ENCODE data around the gene NR2F1.

The NR2F1 gene

DNA sequence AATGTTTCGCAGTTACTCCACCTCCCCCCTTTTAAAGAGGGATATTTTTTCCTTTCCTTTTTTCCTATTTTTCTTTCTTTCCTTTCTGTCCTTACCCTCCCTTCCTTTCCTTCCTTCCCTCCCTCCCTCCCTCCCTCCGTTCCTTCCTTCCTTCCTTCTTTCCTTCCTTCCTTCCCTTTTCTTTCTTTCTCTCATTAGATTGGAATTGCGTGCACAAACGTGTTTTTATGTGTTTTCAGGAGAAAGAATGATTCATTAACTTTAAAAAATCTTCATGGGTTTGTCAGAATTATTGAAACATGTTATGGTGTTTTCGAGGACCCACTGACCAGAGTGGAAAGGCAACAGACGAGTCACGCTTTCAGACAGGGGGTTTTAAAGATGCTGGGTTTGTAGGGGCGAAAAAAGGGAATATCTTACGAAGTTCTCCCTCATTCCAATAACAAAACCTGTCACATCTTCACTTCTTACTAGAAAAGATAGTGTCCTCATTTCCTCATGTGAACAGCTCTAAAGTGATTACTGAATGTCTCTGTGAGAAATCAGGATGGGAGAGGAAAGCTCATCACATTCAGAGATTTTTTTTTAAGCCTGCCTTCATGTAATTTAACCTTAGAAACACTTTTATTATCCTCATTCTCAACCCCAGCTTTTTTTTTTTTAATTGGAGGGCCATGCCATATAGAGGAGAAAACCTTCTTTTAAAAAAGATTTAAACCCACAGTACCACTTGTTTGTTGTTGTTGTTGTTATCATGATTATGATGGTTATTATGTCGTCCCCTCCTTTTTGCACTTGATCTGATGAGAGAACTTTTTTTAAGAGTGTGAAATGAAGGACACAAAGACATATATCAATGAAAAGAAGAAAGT, 21.9 kb downstream of the NR2F1 start:
- no peak for DNase-seq (ENCODE audit: low read depth in 2 of 2)

DNA sequence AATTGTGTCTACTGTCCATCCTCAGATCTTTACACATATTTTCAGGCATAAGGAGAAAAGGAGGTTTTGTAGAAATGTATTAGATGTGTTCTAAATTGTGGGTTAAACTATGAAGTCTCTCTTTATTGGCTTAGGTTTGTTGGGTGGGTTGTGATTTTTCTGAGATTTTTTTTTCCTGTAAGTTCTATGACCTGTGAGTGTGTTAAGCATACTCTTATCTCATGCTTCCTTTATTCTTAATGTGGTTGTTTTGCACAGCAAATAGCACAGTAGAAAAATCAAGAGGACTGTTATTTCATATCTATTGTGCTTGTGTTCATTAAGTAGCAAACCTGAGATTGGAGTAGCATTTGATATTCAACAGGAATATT, 23.3 kb downstream of the NR2F1 start:
- no peak for DNase-seq (ENCODE audit: low read depth in 2 of 2)

DNA sequence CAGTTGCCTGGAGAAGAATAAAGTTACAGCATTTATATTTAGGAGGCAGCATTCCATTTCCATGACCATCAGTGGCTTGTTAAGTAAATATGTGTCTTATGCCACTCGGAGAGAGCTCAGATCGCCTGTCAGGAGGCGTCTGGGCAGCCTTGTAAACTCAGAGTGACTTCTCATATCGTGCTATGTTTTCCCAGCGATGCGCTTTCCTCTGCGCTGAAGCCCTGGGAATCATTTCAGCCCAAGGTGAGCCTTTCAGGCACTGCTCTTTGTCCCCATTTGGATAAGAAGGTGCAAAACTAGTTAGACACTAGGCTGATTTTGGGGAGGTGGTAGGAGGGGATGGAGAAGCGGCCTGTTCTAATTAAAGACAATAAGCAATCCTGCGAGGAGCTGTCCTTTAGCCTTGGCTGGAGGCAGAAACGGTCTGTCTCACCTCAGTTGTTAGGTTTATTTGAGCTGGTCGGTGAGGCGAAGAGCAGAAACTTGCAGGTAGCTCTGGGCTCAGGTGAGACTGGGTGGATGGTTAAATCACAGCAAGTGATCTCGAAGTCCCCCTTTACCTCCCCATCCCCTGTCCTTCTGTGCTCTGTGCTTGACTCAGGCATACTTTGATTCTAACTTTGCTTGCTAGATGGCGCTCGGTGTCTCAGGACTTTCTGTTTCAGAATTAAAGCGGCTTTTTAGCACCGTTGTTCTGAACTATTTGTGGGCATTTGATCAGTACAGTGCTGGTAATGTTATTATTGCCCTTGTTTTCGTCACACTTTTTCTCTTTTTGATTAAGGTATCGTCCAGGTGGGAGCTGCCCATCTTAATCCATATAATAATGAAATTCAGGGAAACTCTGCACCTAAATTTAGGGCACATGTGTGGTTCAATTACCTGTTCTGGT, 24.6 kb downstream of the NR2F1 start:
- no peak for DNase-seq (ENCODE audit: low read depth in 2 of 2)

DNA sequence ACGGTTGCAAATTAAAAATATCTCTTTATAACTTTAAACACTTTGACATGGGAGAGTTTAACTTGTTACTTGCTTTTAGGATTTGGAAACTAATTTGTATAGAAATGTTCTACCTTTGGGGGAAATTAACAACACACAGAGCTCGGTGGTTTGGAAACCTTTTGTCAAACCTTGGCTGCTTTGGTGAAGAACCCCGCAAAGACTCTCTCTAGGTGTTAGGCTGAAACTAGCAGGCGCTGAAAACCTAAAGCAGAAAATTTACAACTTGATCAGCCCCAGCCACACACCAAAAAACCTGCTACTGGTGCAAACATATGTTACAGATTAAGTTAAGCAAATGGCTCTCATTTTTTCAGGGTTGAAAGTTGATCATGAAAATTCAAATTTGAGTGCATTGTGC, 25.8 kb downstream of the NR2F1 start:
- no peak for DNase-seq (ENCODE audit: low read depth in 2 of 2)

DNA sequence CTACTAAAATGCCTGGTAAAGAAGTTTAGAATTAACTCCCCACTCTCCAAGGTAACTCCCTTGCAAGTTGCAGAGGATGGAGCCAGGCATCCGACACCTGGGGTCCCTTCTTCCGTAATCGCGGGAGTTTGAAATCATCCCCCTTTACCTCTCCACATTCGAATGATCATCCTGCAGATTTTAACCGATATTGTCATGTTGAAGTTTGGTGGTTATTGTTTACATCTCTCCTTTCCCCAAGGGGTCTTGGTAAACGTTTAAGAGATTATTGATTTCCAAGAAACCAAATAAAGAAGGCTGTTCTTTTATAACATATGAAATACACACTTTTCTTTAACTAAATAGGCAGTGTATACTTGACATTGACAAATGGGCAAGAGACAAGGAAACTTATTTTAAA, 26.7 kb downstream of the NR2F1 start:
- no peak for DNase-seq (ENCODE audit: low read depth in 2 of 2)

DNA sequence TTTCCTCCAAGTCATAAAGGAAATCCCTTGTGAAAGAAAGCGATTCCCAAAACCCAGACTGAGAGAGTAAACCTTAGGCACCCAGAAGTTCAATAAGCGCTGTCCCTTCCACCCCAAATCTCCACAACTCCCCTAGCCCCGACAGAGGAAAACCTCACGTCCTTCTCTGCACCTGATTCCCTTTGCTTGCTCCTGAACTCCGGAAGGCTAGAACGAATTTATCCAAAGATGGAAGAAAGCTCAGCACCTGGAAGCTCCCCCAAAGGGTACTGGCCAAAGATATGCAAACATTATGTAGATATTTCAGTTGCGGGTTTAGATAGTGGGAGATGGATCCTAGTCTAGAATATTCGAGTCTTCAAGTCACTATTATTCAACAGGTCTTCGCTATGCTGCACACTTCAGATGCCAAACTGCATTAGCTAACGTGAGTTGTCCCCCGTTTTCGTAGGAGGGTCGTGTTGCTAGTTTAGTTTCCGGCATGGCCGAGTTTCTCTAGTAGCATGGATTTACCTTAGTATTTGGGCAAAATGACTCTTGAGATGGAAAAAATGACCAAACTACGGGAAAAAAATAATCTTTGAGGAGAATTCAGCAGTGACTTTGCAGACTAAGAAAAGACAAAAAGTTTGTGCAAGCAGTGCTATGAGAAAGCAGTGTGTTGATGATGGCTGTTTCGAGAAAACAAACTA, 27.7 kb downstream of the NR2F1 start:
- DNase-seq (ENCODE audit: low read depth in 2 of 2), result no peak

DNA sequence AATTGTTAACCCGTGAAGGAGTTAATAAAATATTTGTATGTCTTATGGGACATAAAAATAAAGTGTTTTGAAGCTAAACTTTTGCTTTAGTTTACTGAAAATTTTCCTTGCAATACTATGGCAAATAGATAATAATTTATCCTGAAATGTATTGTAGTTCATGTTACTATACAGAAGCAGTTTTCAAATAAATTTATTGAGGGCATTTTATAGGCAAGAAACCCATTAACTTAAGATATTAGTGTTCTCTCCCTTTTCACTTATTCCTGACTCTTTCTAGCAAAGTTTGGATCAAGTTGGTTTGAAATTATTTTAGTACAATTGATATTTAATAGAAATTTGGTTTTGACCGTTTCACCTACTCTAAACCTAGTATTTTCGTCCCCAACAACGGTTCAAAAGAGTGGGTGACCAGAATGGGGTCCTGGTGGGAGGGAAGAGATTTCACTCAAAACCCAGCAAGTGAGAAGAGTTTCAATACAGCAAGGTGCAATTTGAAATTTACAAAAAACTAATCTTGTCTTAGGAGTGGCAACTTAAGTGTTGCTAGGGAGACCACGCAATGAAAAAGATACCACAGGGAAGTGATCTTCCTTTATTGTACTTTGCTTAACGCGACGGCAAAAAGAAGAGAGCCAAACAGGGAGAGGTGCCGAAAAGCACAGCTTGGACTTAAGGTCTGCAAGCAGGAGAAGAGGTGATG, 28.4 kb downstream of the NR2F1 start:
- no peak for DNase-seq (ENCODE audit: low read depth in 2 of 2)

DNA sequence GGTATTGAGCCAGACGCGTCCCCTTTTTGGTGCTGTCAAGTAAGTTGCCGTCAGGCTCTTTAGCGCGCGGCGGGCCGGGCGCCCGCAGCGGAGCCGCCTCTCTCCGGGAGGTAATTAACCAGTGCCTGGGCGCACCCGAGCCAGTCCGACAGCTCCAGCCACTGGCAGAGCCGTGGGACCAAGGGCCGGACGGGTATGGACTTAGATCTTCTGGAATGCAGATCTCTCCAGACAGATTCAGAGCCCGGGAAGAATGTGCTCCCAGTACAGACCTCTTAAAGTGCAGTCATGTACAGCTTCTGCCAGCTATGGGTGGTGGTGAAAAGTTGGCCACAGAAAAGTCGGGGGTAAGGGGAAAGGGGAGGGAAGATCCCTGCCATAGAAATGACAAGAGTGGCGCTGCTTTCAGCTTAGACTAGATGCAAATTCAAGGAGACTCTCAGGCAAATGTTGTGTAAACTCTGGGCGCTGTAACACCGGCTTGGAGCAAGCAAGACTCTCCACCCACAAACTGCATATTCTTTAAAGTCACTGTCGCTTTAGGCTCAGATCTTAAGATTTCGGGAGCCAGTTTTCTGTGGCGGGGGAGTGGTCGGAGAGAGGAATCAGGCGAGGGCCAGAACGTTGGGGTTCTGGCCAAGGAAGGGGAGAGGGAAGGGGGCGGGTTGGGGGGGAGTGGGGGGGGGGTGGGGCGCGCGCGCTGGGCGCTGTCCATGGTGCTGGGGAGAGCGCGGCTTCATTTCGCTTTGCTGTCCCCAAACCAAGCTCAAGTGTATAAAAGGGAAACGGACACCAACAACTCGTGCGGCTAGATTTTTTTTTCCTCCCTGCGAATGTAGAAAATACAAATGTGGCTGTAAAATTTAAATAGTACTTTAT, 29.2 kb downstream of the NR2F1 start:
- DNase-seq (ENCODE audit: low read depth in 2 of 2), result no peak

DNA sequence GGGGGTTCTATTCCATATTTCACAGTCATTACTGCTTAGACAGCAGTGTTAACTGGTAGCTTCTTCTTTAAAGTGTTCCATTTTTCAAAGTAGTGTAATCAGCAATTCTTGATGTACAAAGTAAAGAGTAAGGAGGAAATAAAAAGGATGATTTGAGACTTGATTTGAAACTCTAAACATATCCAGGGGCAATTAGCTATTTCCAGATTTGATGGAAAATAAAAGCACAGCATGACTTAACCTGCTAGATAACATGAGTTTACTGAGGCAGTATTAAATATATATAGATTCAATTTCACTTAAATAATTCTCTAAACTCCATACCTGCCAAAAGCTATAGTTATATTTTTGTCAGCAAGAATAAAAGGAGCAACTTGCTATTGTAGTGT, 29.8 kb downstream of the NR2F1 start:
- DNase-seq (ENCODE audit: low read depth in 2 of 2), result no peak

DNA sequence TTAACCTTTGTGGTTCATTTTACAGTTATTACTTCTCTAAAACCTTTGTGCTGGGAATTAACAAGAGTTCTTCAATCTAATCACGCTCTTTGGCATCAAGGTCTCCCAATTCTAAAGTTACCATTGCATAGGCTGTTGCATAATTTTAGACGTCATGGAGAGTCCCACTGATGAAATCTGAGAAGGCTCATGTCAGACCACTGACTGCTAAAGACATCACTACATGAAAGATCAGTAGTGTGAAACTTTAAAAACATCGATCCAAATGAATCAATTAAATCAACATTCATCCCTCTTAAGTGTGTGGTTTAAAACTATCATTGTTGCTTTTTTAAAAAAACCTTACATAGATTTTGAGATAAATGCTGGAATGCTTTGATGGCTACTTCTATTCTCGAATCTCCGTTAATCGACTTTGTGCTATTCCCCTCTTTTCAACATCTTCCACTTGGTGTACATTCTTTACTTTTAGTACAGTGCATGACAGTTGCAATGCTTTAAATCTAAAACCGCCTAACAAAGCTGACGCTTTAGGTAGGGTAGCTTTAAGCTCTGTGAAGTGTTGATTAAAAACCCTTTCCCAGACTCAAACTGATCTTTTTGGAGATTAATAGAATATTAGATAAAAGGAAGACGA, 33.6 kb downstream of the NR2F1 start:
- DNase-seq (ENCODE audit: low read depth in 2 of 2), result no peak

DNA sequence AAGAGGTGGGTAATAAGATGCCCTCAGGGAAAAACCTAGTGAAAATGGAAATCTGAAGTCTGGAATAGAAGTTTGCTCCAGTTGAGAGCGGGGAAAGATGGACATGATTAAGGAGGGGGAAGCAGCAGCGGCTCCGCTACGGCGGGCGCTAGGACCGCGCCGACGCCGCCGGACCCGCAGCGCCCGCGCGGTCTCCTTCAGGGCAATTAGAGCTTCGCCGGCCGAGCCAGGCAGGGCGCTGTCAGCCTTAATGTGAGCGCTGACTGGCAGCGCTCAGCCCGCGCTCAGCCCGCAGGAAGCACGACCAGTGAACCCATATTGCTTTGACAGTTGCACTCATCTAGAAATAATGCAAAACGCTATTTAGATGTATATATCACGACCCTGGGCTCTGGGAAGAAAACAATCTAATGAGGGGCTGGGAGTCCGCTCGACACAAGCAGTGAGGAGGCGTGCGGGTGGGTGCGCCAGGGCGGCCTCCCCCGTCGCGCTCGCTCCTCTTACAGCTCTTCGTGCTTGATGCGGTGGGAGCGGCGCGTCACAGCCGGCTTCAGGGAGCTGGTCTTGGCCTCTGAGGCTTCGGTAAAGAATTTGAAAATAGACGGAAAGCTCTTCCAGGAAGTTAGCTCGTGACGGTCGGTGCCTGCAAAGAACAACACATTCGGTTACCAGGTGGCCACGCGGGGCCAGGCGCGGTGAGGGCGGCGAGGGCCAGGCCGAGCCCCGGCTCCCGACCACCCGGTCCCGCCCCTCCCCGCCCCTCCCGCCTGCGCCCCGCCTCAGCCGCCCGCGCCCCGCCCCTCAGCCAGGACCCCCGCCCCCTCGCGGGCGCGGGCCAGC, 37.7 kb downstream of the NR2F1 start:
- DNase-seq (ENCODE audit: low read depth in 2 of 2), result peak; percentile 41 to 52

DNA sequence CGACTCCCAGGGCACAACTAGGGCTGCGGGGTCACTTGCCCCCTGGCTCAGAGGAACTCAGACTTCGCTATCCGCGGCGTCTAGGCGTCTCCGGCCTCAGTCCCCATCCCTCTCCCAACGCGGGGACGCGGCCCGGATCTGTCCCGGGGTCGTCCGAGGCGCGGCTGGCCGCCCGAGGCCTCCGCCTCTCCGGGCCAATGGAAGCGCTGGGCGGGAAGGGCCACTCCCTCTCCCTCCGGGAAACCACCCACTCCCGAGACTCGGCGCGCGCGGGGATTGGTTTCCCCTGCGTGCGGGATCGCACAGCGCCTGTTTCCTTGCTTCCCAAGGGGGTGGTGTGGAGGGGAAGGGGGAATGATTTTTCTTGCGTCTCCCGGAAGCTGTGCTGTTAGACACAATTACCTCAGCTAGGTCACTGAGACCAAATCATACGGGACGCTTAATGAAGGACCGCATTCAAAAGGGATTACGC, 38.3 kb downstream of the NR2F1 start:
- no peak for DNase-seq (ENCODE audit: low read depth in 2 of 2)

DNA sequence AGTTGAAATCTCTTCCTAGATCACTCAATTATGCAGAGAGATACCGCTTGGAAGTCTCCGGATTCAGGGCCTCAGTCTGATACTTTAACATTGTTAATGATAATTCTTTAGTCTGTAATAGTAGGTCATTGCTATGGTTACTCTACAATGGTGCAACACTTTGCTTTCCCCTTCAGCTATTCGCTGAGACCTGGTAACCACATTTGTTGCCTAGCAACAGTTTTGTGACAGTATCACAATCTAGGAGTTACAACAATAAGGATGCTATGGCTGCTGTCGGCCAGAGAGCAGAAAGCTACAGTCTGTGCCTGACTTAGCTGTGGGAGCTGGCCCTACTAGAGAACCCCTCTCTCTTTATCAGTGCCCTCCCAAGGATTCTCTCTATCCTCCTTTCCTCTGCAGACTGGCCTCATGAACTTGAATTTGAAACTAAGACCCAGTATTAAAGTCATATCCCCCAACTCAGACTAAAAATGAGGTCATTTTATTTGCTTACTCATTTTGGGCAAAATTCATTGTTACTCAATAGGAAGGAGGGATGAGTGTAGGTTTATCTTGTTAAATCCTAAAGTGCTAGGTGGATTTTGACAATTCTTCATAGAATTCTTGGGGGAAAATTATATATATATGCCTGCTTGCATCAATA, 39.3 kb downstream of the NR2F1 start:
- no peak for DNase-seq (ENCODE audit: low read depth in 2 of 2)

DNA sequence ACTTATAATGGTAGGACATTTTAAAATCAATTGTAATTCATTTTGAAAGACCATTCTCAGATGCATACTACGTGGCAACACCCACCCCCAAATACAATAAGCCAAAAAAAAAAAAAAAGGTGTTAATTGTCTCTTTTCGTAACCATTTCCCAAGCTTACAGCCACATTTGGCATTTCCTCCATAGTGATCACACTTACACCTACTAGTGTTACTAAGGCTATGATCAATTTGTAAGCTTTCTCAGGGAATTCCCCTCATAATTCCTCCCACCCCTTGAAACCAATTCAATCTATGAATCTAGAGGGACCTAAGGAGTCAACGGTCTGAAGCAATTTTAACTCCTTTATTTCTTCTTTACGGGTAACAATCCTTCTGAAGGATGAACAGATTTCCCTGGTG, 40.1 kb downstream of the NR2F1 start:
- no peak for DNase-seq (ENCODE audit: low read depth in 2 of 2)

DNA sequence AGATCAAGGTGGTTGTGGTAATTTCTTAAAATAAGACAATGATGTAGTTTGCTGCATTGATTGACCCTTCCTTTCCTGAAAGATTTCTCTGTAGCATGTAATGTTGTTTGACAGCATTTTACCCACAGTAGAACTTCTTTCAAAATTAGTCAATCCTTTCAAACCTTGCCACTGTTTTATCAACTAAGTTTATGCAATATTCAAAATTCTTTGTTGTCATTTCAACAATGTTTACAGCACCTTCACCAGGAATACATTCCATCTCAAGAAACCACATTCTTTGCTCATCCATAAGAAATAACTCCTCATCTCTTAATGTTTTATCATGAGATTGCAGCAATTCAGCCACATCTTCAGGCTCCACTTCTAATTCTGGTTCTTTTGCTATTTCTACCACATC, 43.8 kb downstream of the NR2F1 start:
- DNase-seq (ENCODE audit: low read depth in 2 of 2), result no peak

DNA sequence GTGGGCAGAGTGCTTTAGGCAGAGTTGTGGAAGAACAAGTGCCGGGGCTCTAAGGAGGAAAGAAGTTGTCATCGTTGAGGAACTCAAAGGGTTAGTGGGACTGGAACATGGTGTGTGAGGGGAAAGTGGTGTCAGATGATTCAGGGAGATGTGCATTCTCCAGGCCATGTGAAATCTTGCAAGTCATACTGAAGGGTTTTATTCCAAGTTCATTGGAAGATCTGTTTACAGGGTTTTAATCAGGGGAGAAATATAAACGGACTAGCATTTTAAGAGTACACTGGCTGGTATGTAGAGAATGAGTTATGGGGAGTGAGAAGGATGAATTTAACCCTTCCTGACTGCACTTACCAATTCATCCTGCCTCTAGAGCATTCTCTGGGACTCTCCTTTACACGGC, 49.3 kb downstream of the NR2F1 start:
- DNase-seq (ENCODE audit: low read depth in 2 of 2), result no peak

DNA sequence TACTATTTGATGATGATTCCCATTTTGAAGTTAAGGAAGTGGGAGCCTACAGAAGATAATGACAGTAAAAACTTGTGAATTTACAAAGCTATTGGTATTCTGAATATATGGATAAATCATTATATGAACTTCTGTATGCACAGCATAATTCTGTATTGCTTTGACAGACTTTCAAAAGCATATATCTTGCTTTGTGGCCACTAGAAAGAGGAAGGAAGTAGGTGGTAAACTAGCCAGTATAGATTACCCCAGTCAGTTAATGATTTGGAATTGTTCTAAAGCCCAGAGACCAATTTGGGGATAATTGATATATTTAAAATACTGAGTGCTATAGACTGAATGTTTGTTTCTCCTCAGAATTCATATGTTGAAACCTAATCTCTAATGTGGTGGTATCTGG, 53.0 kb downstream of the NR2F1 start:
- no peak for DNase-seq (ENCODE audit: low read depth in 2 of 2)

DNA sequence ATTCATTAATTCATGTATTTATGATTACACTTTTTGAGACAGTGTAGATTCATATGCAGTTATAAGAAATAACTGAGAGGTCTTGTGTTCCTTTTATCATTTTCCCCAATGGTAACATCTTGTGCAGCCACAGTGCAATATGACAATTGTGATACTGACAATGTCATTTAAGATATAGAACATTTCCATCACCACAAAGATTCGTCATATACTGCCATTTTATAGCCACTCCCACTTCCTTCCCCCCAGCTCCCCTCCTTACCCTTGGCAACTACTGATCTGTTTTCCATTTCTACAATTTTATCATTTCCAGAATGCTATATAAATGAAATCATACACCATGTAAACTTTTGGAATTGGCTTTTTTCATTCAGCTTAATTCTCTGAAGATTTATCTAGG, 53.8 kb downstream of the NR2F1 start:
- DNase-seq (ENCODE audit: low read depth in 2 of 2), result no peak

DNA sequence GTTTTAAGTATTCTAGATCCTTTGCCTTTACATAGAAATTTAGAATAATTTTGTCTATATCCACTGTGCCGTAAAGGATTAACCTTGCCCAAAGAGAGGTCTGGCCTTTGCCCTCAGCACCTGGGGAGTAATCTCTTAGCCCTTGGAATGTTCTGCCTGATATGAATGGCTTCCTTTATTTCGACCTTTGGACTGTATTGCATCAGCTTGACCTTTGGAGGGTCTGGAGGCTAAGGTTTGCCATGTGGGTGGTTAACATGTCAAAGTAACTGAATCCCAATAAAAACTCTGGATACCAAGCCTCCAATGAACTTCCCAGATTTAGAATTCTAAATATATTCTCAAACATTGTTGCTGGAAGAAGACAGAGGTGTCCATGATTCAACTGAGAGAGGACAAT, 54.7 kb downstream of the NR2F1 start:
- DNase-seq (ENCODE audit: low read depth in 2 of 2), result no peak

Measured in stimulated activated CD8-positive, alpha-beta memory T cell treated with anti-CD3 and anti-CD28 coated beads, Interleukin-15, amount 100 ng/mL, for 48 hours (primary cell).